Subcutaneous adipose tissue (tissue), 4 donors: ENCODE measurements around the gene COL28A1. TPM values are rescaled to one million over a fixed set of nuclear protein-coding genes. Genes with fewer than 3 reads are reported as not detected.

ENCODE experiments used
- total RNA-seq, 4 donors: library from RNA; depleted of rRNA; stranded (reverse); fragments of >200 nt; gene quantifications; one replicate each; pipeline ENCODE4 v1.1.0, GENCODE V29; 2016
- TF ChIP-seq, protein P1 (sequence below): fragments of 450-650 bp; IDR thresholded peaks from one replicate; pipeline ENCODE4 v1.5.1; 2016; ENCODE audit warnings: low read depth, mild to moderate bottlenecking, control low read depth, antibody characterized with exemption, moderate library complexity

COL28A1 gene
- total RNA-seq, 4 donors from 2014 or later, result 0.51 to 3.2 (median 1.8) TPM

DNA sequence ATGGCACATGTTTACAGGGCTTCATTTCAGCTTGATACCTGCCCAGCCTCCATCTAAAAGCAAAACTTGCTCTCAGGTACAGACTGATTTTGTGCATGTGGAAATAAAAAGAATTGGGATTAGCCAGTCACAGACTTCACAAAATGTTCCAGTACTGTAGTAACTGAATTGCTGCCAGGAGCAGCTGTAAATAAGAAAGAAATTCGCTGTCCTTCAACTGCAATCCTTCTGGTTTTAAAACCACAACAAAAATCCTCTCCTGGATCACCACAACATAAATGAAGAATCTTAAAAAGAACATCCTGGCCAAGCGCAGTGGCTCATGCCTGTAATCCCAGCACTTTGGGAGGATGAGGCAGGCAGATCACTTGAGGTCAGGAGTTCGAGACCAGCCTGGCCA is 27.1 kb upstream of the COL28A1 start:
- TF ChIP-seq, protein P1, sequence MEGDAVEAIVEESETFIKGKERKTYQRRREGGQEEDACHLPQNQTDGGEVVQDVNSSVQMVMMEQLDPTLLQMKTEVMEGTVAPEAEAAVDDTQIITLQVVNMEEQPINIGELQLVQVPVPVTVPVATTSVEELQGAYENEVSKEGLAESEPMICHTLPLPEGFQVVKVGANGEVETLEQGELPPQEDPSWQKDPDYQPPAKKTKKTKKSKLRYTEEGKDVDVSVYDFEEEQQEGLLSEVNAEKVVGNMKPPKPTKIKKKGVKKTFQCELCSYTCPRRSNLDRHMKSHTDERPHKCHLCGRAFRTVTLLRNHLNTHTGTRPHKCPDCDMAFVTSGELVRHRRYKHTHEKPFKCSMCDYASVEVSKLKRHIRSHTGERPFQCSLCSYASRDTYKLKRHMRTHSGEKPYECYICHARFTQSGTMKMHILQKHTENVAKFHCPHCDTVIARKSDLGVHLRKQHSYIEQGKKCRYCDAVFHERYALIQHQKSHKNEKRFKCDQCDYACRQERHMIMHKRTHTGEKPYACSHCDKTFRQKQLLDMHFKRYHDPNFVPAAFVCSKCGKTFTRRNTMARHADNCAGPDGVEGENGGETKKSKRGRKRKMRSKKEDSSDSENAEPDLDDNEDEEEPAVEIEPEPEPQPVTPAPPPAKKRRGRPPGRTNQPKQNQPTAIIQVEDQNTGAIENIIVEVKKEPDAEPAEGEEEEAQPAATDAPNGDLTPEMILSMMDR, result no peak

DNA sequence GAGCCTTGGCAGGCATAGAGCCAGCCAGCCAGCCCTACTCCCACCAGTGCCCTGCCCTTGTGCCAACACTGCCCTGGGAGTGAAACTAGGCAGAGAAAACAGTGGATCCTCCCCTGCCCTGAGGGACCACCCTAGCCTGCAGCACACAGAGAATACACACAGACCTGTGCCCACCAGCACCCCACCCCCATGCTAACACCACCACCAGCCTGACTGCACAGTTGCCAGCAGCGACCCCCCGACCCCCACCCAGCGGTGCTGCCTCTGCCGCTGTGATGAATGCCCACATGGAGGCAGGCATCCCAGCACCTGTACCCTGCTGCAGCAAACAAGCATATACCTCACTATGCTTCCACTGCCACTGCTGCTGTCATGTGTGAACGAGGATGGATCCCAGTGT is 21.6 kb upstream of the COL28A1 start:
- TF ChIP-seq, protein P1, result no peak

DNA sequence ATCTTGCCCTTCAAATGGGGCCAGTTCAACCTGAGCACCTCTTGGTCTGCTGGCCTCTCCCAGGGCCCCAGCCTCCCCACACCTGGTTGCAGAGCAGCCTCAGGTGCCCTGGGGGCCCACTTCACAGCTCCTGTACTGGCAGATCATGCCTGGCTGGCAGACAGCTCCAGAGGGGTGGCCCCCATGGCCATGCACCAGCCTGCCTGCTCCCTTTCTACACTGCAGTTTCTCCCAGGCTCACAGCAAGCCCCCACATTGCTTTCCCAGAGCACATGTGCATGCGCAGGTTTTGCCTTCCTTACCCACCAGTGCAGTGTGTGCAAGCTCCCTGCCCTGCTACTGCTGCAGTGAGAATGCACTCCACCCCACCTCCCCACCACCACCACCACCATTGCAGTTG is 21.2 kb upstream of the COL28A1 start:
- TF ChIP-seq, protein P1, result no peak

DNA sequence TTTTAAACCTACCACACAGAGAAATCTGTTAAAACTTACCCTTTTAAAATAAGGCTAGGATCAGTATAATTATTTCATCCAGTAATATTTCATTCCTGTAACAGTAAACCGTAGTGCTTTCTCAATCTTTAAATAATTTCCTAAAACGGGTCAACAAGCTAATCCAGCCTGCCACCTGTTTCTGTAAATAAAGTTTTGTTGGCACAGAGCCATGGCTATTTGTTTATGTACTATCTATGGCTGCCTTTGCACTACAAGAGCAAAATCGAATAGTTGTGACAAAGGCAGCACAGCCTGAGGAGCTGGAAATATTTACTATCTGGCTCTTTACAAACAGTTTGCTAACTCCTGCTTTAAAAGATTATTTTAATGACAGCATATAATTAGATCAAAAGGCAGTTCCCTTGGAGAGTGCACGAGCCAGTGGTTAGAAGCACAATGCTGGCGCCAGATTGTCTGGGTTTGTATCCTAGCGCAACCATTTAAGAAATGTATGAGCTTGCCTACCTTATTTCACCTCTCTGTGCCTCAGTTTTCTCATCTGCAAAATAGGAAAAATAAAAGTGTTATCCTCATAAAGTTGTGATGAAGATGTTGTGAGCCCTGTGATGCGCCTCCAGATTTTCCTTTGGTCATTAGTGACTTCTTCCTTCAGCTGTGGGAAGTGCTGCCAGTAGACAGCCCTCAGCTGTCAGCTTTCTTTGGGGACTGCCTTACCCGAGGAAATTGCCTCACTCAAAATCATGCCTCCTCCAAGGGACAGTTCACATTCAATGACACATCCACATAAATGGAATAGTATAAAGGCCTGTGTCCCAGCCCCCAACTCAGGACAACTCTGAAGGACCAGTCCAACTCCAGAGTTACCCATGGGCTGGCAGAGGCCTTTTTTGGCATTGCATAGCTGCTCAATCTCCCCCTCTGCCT is 19.2 kb upstream of the COL28A1 start:
- TF ChIP-seq, protein P1, result no peak

DNA sequence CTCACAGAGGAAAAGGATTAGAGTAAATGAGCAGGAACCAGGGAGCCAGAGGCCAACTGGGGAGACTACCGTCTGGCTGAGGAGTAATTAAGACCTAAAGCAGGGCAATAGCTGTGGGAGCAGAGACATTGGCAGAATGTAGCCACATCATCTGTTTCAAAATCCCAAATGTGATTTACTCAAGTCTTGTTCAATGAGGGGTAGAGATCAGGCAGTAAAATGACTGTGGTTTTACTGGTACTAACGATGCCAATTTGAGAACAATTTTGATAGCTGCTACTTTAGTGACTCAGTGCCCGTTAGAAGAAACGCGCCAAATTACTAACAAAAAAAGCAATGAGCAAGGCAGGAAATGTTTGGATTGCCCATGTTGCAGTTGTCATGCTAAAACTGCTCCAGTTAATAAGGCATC is 18.4 kb upstream of the COL28A1 start:
- TF ChIP-seq, protein P1, result no peak

DNA sequence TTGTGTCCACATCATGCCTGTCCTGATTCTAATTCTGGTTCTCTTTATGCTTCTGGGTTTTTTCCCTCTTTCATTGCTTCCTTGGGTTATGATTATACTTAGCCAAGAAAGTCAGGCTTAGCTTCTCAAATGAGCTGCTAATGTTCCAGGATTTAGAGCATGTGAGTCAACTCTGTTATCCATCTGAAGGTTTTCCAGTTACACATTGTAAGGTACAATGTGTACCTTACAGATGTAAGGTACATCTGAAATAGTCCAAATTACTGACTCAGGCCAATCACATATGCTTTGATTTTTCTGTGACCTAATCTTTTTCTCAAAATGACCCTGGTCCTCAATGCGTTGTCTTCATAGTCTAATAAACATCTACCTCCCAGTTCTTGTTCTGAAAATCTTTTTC is 17.7 kb upstream of the COL28A1 start:
- TF ChIP-seq, protein P1, result no peak

DNA sequence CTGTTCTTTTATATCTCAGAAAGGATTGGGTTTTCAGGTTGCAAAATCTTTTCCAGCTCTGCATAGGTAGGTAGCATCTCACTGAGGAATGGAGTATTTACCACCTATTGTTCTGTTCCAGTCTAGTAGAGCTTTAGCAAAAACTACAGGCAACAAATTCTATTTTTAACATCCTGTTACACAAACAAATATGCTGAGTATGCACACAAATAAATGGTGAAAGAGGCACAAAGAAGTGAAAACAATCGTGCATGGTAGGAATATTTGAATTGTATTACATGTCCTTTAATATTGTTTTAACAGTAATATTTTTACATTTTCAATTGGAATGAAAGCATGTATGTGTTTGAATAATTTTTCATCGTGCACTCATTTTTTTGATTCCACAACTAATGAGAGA is 16.5 kb upstream of the COL28A1 start:
- TF ChIP-seq, protein P1, result no peak
